Measurements from ENCODE around the gene RC3H1. TPM values are rescaled to one million over a fixed set of nuclear protein-coding genes. Genes with fewer than 3 reads are reported as not detected.

RC3H1 gene
- total and polyA plus RNA-seq, 2 of the 8 experiments (the other 6 are each of a cell fraction or from before 2014, with no cell fraction given), result 7.4 to 32.2 TPM

- TF ChIP-seq GTF2F1 (IDR thresholded peaks at IDR 0.05; ENCODE audit: borderline replicate concordance, low read depth, low read length) (no peak), SP1 (IDR thresholded peaks at IDR 0.05; ENCODE audit: low read depth, low read length) (no peak; the same call in 1 of the 2 replicates), ATF3 (IDR thresholded peaks at IDR 0.05; ENCODE audit: insufficient read depth, low read depth, low read length) (no peak), TBP (IDR thresholded peaks at IDR 0.05; ENCODE audit: low read depth, low read length) (peak; percentile 78), EGR1 (IDR thresholded peaks at IDR 0.05; ENCODE audit: borderline replicate concordance, low read depth, low read length) (no peak), CTBP2 (IDR thresholded peaks at IDR 0.05; ENCODE audit: borderline replicate concordance, insufficient read depth, insufficient read length, low read length) (no peak), RAD21 (IDR thresholded peaks at IDR 0.05 in 1 of 2, conservative IDR thresholded peaks at IDR 0.05 in 1 of 2; ENCODE audit: low read depth in 2 of 2, low read length in 2 of 2) (no peak), CHD7 (IDR thresholded peaks at IDR 0.05; ENCODE audit: insufficient replicate concordance, low read length) (no peak)
These were observed at the start of gene RC3H1 (continued) for GRCh38 chr1:174022080-174022975.

Measured in H1 (cell line).